PFSK-1 (cell line): ENCODE measurements around the gene ARHGEF3.

Source experiments
- FOXP2 ChIP-seq: optimal IDR thresholded peaks from 2 replicates; pipeline ENCODE3; 2011; ENCODE audit warnings: borderline replicate concordance, control low read depth, inconsistent platforms; ENCODE audit not compliant: insufficient read depth; ENCODE audit errors: extremely low read length, extremely low read depth
- POLR2AphosphoS5 ChIP-seq: IDR thresholded peaks from 2 replicates; pipeline ENCODE4 v1.6.1; 2012; ENCODE audit warnings: low read depth, mild to moderate bottlenecking, control low read depth, low read length, moderate library complexity
- REST ChIP-seq, 2 experiments: IDR thresholded peaks; 2 replicates each; pipeline versions ENCODE4 v1.6.1 to v1.8.0; 2011 to 2012; ENCODE audit warnings: low read depth in 2 of 2, low read length in 2 of 2, control low read depth in 1 of 2, inconsistent platforms in 1 of 2, mild to moderate bottlenecking in 1 of 2, moderate library complexity in 1 of 2; ENCODE audit not compliant: insufficient read depth in 1 of 2
- SIN3A ChIP-seq: IDR thresholded peaks from 2 replicates; pipeline ENCODE4 v1.6.1; 2012; ENCODE audit warnings: mild to moderate bottlenecking, low read length, moderate library complexity, borderline replicate concordance; ENCODE audit not compliant: insufficient read depth
- TAF1 ChIP-seq: IDR thresholded peaks from 2 replicates; pipeline ENCODE4 v1.6.1; 2012; ENCODE audit warnings: low read length, control low read depth, borderline replicate concordance; ENCODE audit not compliant: insufficient read depth

Gene ARHGEF3

GRCh38 chr3:56753206-56753820, 48.4 kb downstream of the ARHGEF3 start:
- no peak for TF ChIP-seq FOXP2
- TF ChIP-seq SIN3A, result no peak
- no peak for TF ChIP-seq REST (IDR thresholded peaks at IDR 0.05; ENCODE audit: insufficient read depth in 1 of 2, low read depth in 2 of 2, low read length in 2 of 2)
- TF ChIP-seq TAF1, result no peak

- TF ChIP-seq TAF1 (no peak), SIN3A (no peak), POLR2AphosphoS5 (no peak), FOXP2 (no peak), REST (IDR thresholded peaks at IDR 0.05; ENCODE audit: insufficient read depth in 1 of 2, low read depth in 2 of 2, low read length in 2 of 2) (no peak)
These were observed 50.6 kb downstream of the ARHGEF3 start for GRCh38 chr3:56751056-56751707.

GRCh38 chr3:56748663-56749231, 53.0 kb downstream of the ARHGEF3 start:
- no peak for TF ChIP-seq TAF1
- TF ChIP-seq POLR2AphosphoS5, result no peak
- no peak for TF ChIP-seq FOXP2
- no peak for TF ChIP-seq SIN3A
- no peak for TF ChIP-seq REST (IDR thresholded peaks at IDR 0.05; ENCODE audit: insufficient read depth in 1 of 2, low read depth in 2 of 2, low read length in 2 of 2)

GRCh38 chr3:56747150-56747549, 54.6 kb downstream of the ARHGEF3 start:
- no peak for TF ChIP-seq FOXP2
- TF ChIP-seq POLR2AphosphoS5, result no peak
- TF ChIP-seq REST (IDR thresholded peaks at IDR 0.05; ENCODE audit: insufficient read depth in 1 of 2, low read depth in 2 of 2, low read length in 2 of 2), result no peak
- TF ChIP-seq TAF1, result no peak
- no peak for TF ChIP-seq SIN3A
